IMR-90 (cell line): ENCODE data around the gene MTTP. TPM values are rescaled to one million over a fixed set of nuclear protein-coding genes. Genes with fewer than 3 reads are reported as not detected.
A peak's percentile ranks its signal among the peaks of the same experiment; 100 is the strongest.

Experiments used
- ATAC-seq: fragments of 200-7000 bp; cut with Tn5 transposase; 2 replicates; pipeline ENCODE4 v1.9.1; 2020; ENCODE audit warnings: low read depth, mild to moderate bottlenecking, moderate library complexity
- BruUV-seq: library from RNA; stranded (reverse); fragments of 400-500 nt; replicated peaks from 2 replicates; lab custom pipeline; 2021; lab: Mats Ljungman, UMichigan
- CTCF ChIA-PET: fragments of 300-600 bp; formaldehyde crosslinking; extraction: SDS; loops from one replicate; lab custom pipeline; 2021; ENCODE audit warnings: antibody characterized with exemption; lab: Yijun Ruan, JAX
- POLR2A ChIA-PET: fragments of 300-600 bp; sonication (Branson Sonifier 250); formaldehyde crosslinking; loops from one replicate; lab custom pipeline; 2022; ENCODE audit warnings: antibody characterized with exemption; ENCODE audit not compliant: unreplicated experiment; lab: Charles Lee
- DNase-seq: peaks from one replicate; pipeline ENCODE4 v3.0.0; 2013
- H2AFZ ChIP-seq: replicated peaks from 2 replicates; pipeline ENCODE3; 2013; ENCODE audit warnings: low read length, mild to moderate bottlenecking; ENCODE audit not compliant: poor library complexity
- H2AK5ac ChIP-seq: 2 replicates; pipeline ENCODE4 v1.6.1; 2013; ENCODE audit warnings: low read depth, low read length, inconsistent platforms
- H2AK9ac ChIP-seq: replicated peaks from 2 replicates; pipeline ENCODE3; 2013; ENCODE audit warnings: mild to moderate bottlenecking, low read depth, low read length, moderate library complexity; ENCODE audit not compliant: poor library complexity
- H2BK120ac ChIP-seq: 2 replicates; pipeline ENCODE4 v1.6.1; 2013; ENCODE audit warnings: low read depth, low read length, inconsistent platforms
- H2BK15ac ChIP-seq: 3 replicates; pipeline ENCODE4 v1.6.1; 2013; ENCODE audit warnings: low read depth, low read length, inconsistent platforms
- H2BK20ac ChIP-seq: 2 replicates; pipeline ENCODE4 v1.6.1; 2013; ENCODE audit warnings: low read depth, mild to moderate bottlenecking, inconsistent platforms, low read length, moderate library complexity
- H2BK5ac ChIP-seq: 2 replicates; pipeline ENCODE4 v1.6.1; 2013; ENCODE audit warnings: mild to moderate bottlenecking, low read depth, low read length, inconsistent platforms; ENCODE audit not compliant: poor library complexity, severe bottlenecking
- H3K14ac ChIP-seq: replicated peaks from 2 replicates; pipeline ENCODE4 v1.6.1; 2013; ENCODE audit warnings: low read depth, low read length, inconsistent platforms
- H3K18ac ChIP-seq: 2 replicates; pipeline ENCODE4 v1.6.1; 2013; ENCODE audit warnings: low read depth, low read length, control low read depth
- H3K23ac ChIP-seq: 2 replicates; pipeline ENCODE4 v1.6.1; 2013; ENCODE audit warnings: low read depth, low read length, inconsistent platforms
- H3K27ac ChIP-seq: 2 replicates; pipeline ENCODE4 v1.5.1; 2013; ENCODE audit warnings: mild to moderate bottlenecking, control low read depth, low read length; ENCODE audit not compliant: insufficient read depth
- H3K27me3 ChIP-seq: 2 replicates; pipeline ENCODE4 v1.6.1; 2013; ENCODE audit warnings: low read length; ENCODE audit not compliant: control insufficient read depth, insufficient read depth
- H3K36me3 ChIP-seq: 2 replicates; pipeline ENCODE4 v1.6.1; 2013; ENCODE audit warnings: low read length, mixed read lengths; ENCODE audit not compliant: control insufficient read depth, insufficient read depth
- H3K4ac ChIP-seq: 2 replicates; pipeline ENCODE4 v1.6.1; 2013; ENCODE audit warnings: low read depth, low read length, inconsistent platforms
- H3K4me1 ChIP-seq: 2 replicates; pipeline ENCODE4 v1.6.1; 2013; ENCODE audit warnings: low read length, mixed read lengths; ENCODE audit not compliant: control insufficient read depth, insufficient read depth
- H3K4me2 ChIP-seq: 2 replicates; pipeline ENCODE4 v1.6.1; 2013; ENCODE audit warnings: low read depth, mild to moderate bottlenecking, control low read depth, low read length, moderate library complexity
- H3K4me3 ChIP-seq: 2 replicates; pipeline ENCODE4 v1.5.1; 2013; ENCODE audit warnings: low read depth, mild to moderate bottlenecking, control low read depth, low read length, moderate library complexity; ENCODE audit not compliant: insufficient read depth
- H3K56ac ChIP-seq: 2 replicates; pipeline ENCODE4 v1.6.1; 2013; ENCODE audit warnings: low read length, inconsistent platforms; ENCODE audit not compliant: insufficient read depth; ENCODE audit errors: extremely low read depth
- H3K79me1 ChIP-seq, 2 experiments: 2 replicates each; pipeline ENCODE4 v1.6.1; 2013; ENCODE audit warnings: low read length in 2 of 2, inconsistent platforms in 1 of 2, low read depth in 1 of 2
- H3K9ac ChIP-seq: 2 replicates; pipeline ENCODE4 v1.6.1; 2013; ENCODE audit warnings: low read depth, low read length, control low read depth
- H3K9me1 ChIP-seq: 2 replicates; pipeline ENCODE4 v1.6.1; 2013; ENCODE audit warnings: low read length, inconsistent platforms; ENCODE audit not compliant: insufficient read depth
- H3K9me3 ChIP-seq: 2 replicates; pipeline ENCODE4 v1.6.1; 2013; ENCODE audit warnings: low read length; ENCODE audit not compliant: control insufficient read depth, insufficient read depth
- H4K20me1 ChIP-seq: 2 replicates; pipeline ENCODE4 v1.6.1; 2013; ENCODE audit warnings: low read length, inconsistent platforms; ENCODE audit not compliant: insufficient read depth
- H4K5ac ChIP-seq: 2 replicates; pipeline ENCODE4 v1.6.1; 2013; ENCODE audit warnings: mild to moderate bottlenecking, low read depth, low read length, control low read depth
- H4K8ac ChIP-seq, 2 experiments: 2 replicates each; pipeline ENCODE4 v1.6.1; 2013; ENCODE audit warnings: low read depth in 2 of 2, low read length in 2 of 2, control low read depth in 1 of 2, inconsistent platforms in 1 of 2
- H4K91ac ChIP-seq: 2 replicates; pipeline ENCODE4 v1.6.1; 2013; ENCODE audit warnings: low read depth, low read length, inconsistent platforms; ENCODE audit not compliant: insufficient read depth
- FOS ChIP-seq: fragments of 150-350 bp; IDR thresholded peaks from 2 replicates; pipeline ENCODE4 v1.6.1; 2016; ENCODE audit warnings: low read depth, low read length
- MAFK ChIP-seq: IDR thresholded peaks from 2 replicates; pipeline ENCODE4 v1.6.1; 2012; ENCODE audit warnings: low read depth, low read length, improper control_type of control experiment
- WGBS, 2 experiments: methylation state at CpG; one replicate each; pipeline versions ENCODE4 v1.1.5 to v1.1.7; 2013; ENCODE audit warnings: missing lambda C conversion rate in 2 of 2; ENCODE audit not compliant: insufficient read length in 1 of 2; ENCODE audit errors: extremely low coverage in 2 of 2; 5-methylcytosine and 5-hydroxymethylcytosine counted together
- dilution Hi-C: fragments of 300-500 bp; cut with HindIII; formaldehyde crosslinking; loops from one replicate; pipeline ENCODE4 v1.14.3; 2018; ENCODE audit warnings: low sequenced_read_pairs; ENCODE audit not compliant: unreplicated experiment
- in situ Hi-C: fragments of 300-500 bp; cut with MboI; formaldehyde crosslinking; loops from 3 replicates; pipeline ENCODE4 v1.14.3; 2019; ENCODE audit warnings: low sequenced_read_pairs, inconsistent platforms, mixed read lengths
- intact Hi-C: fragments of 100-400 bp; cut with micrococcal nuclease; formaldehyde crosslinking; loops from 2 replicates; pipeline ENCODE4 v1.10.0; 2022
- polyA plus RNA-seq, 3 experiments: library from polyadenylated mRNA; depleted of rRNA; stranded (reverse); fragments of >200 nt; gene quantifications; 2 replicates each; pipeline ENCODE4 v1.2.3, GENCODE V29; 2012; ENCODE audit warnings: low replicate concordance in 1 of 3
- total RNA-seq: library from RNA; depleted of rRNA; stranded (reverse); fragments of >200 nt; gene quantifications from 2 replicates; pipeline ENCODE4 v1.2.3, GENCODE V29; 2012

Gene MTTP
- total and polyA plus RNA-seq, 2 of the 4 experiments (the other 2 are of a cell fraction): under 0.01 to 0.03 TPM

DNA sequence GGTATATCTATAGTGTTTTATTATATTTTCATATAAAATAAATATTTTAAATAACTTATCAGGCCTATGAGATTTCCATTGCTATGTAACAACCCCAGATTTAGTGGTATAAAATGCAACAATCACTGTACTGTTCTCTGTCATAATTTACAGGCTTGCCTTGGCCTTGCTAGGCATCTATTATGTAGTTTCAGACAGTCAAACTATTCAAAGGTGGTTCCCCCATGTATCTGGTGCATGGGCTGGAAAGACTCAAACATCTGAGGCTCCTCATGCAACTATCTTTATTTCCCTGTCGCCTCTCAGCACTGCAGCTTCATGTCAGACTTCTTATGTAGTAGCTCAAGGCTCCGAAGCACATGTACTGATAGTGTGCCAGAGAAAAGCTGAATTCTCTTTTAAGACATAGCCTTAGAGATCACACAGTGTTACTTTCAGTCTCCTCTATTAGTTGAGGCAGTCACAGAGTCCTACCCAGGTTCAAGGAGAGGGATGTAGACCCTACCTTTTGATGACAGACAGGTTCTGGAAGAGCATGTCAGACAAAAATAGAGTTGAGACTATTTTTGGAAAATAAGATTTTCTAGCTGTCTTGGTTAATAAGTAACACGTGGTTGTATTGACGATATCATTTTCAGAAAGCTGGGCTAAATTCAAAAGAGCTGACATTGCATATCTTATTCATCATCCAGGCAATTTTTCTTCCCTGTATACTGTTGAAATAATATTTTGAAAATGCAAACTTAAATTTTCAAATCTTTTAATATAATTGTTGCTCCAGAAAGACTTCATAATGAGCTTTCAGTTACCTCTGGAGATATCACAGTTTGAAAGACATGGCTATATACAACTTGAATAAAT lies 19.4 kb downstream of the MTTP start:
- POLR2A ChIA-PET: no interaction called here
- no peak overlapping the region for H3K4ac ChIP-seq

More for the DNA sequence above, 19.4 kb downstream of the MTTP start:
- Histone ChIP-seq H2BK5ac (no peak overlapping the region), H3K9me3 (no peaks in the 10 kb centered on the region), H3K23ac (no peak overlapping the region), H2AK5ac (no peak overlapping the region), H3K56ac (no peak overlapping the region), H3K4me3 (no peak overlapping the region), H3K4me2 (no peak overlapping the region), H2BK120ac (no peak overlapping the region), H2BK15ac (no peak overlapping the region), H3K18ac (no peak overlapping the region), H2AK9ac (no peak overlapping the region), H4K20me1 (no peaks in the 10 kb centered on the region), H4K5ac (no peak overlapping the region), H4K8ac (no peak overlapping the region), H3K27ac (no peak overlapping the region), H4K91ac (no peak overlapping the region), H3K9me1 (no peaks in the 10 kb centered on the region), H3K4me1 (no peaks in the 10 kb centered on the region), H2AFZ (no peak overlapping the region), H2BK20ac (no peak overlapping the region), H3K27me3 (no peaks in the 10 kb centered on the region), H3K14ac (no peak overlapping the region), H3K79me1 (no peaks in the 10 kb centered on the region), H3K36me3 (no peaks in the 10 kb centered on the region), H3K9ac (no peak overlapping the region)
- ATAC-seq (no peak), DNase-seq (no peak)
- TF ChIP-seq MAFK (peak; percentile 94), FOS (no peak)
- intact Hi-C loops: no loop called here
- in situ Hi-C loops: no loop called here
- CTCF ChIA-PET: interaction anchor here (0.6 kb wide), 1 partner anchor 9 kb away, joined by 3 read pairs; no protein-coding TSS in a partner anchor
- no TSS peak for BruUV-seq
- WGBS, 2 experiments: no CpG with 5 or more reads among the region's 4 CpGs
- dilution Hi-C loops: no loop called here
